ENCODE data around the gene DSG1.
"Not testable (repeated sequence)": the region's sequence is repeated elsewhere in the genome, so short reads cannot be mapped to it uniquely, and the experiment has no call there.

The DSG1 gene

GRCh38 chr18:31317860-31318259 is at the start of gene DSG1:
DSG1 (plus strand) TSS chr18:31318160; CDS start chr18:31318301, 141 bp downstream.
- no peak for DNase-seq

- DNase-seq: no peak
These were observed 49.0 kb upstream of the DSG1 start for GRCh38 chr18:31268985-31269406.

- no peak for DNase-seq
These were observed 48.4 kb upstream of the DSG1 start for GRCh38 chr18:31269566-31269965.

- no peak for DNase-seq
These were observed 47.4 kb upstream of the DSG1 start for GRCh38 chr18:31270578-31270977.

GRCh38 chr18:31273812-31274527 is 44.0 kb upstream of the DSG1 start:
- DNase-seq: no peak

- DNase-seq: no peak
These were observed 43.0 kb upstream of the DSG1 start for GRCh38 chr18:31274931-31275330.

- no peak for DNase-seq
These were observed 42.1 kb upstream of the DSG1 start for GRCh38 chr18:31275722-31276463.

- DNase-seq: peak in 1 of 2 experiments; percentile 23
These were observed 39.3 kb upstream of the DSG1 start for GRCh38 chr18:31278609-31279071.

- DNase-seq: no peak
These were observed 37.5 kb upstream of the DSG1 start for GRCh38 chr18:31280502-31280901.

GRCh38 chr18:31281437-31281836 is 36.5 kb upstream of the DSG1 start:
- no peak for DNase-seq

- DNase-seq: not testable (repeated sequence)
These were observed 28.5 kb upstream of the DSG1 start for GRCh38 chr18:31289446-31289845.

- no peak for DNase-seq
These were observed 26.3 kb upstream of the DSG1 start for GRCh38 chr18:31291688-31292087.

- DNase-seq: no peak
These were observed 23.7 kb upstream of the DSG1 start for GRCh38 chr18:31294199-31294747.

GRCh38 chr18:31297248-31297647 is 20.7 kb upstream of the DSG1 start:
- DNase-seq: no peak

- no peak for DNase-seq
These were observed 16.7 kb upstream of the DSG1 start for GRCh38 chr18:31301201-31301655.

GRCh38 chr18:31302991-31303390 is 15.0 kb upstream of the DSG1 start:
- DNase-seq: no peak

GRCh38 chr18:31303771-31304170 is 14.2 kb upstream of the DSG1 start:
- DNase-seq: no peak

- no peak for DNase-seq
These were observed 8.8 kb upstream of the DSG1 start for GRCh38 chr18:31309115-31309514.

- DNase-seq: no peak
These were observed 986 bp upstream of the DSG1 start for GRCh38 chr18:31316974-31317373.

- DNase-seq: no peak
These were observed 3.8 kb downstream of the DSG1 start for GRCh38 chr18:31321719-31322118.

- no peak for DNase-seq
These were observed 7.1 kb downstream of the DSG1 start for GRCh38 chr18:31325051-31325450.

- DNase-seq: no peak
These were observed 12.0 kb downstream of the DSG1 start for GRCh38 chr18:31329787-31330438.

- DNase-seq: no peak
These were observed 25.5 kb downstream of the DSG1 start for GRCh38 chr18:31343454-31343853.

Measured in NCI-H526 (cell line).